Prostate gland (tissue), 2 donors: Measurements from ENCODE around the gene POLE. TPM values are rescaled to one million over a fixed set of nuclear protein-coding genes. Genes with fewer than 3 reads are reported as not detected.

Experiments
- DNase-seq: peaks from one replicate; pipeline ENCODE4 v3.0.0-alpha.2; 2019; ENCODE audit warnings: low spot score
- H3K27ac ChIP-seq, 2 donors: fragments of 200-600 bp; sonication (generic); 2 replicates each; pipeline ENCODE4 v1.5.1; 2017 to 2019
- H3K27me3 ChIP-seq: fragments of 200-600 bp; sonication (generic); replicated peaks from 2 replicates; pipeline ENCODE4 v1.5.1; 2019; ENCODE audit not compliant: insufficient read depth
- H3K36me3 ChIP-seq, 2 donors: fragments of 200-600 bp; sonication (generic); 1 replicate in 1 of 2; 2 replicates in 1 of 2; pipeline versions ENCODE4 v1.5.1 to v1.8.1; 2017 to 2019
- H3K4me1 ChIP-seq: fragments of 200-600 bp; sonication (generic); replicated peaks from 2 replicates; pipeline ENCODE4 v1.5.1; 2019
- H3K4me3 ChIP-seq, 2 donors: fragments of 200-600 bp; sonication (generic); 2 replicates each; pipeline ENCODE4 v1.5.1; 2017 to 2019
- H3K9me3 ChIP-seq: fragments of 200-600 bp; sonication (generic); 2 replicates; pipeline ENCODE4 v1.5.1; 2017
- CTCF ChIP-seq, 4 experiments: fragments of 200-600 bp in 2 of 4; fragments of 450-650 bp in 2 of 4; sonication (generic) in 2 of 4; IDR thresholded peaks; 1 replicate in 3 of 4; 2 replicates in 1 of 4; pipeline ENCODE4 v1.5.1; 2016 to 2019; ENCODE audit warnings: antibody characterized with exemption in 4 of 4, mild to moderate bottlenecking in 2 of 4, moderate library complexity in 2 of 4
- POLR2A ChIP-seq: fragments of 450-650 bp; IDR thresholded peaks from one replicate; pipeline ENCODE4 v1.6.1; 2016; ENCODE audit warnings: antibody characterized with exemption, mild to moderate bottlenecking
- POLR2AphosphoS5 ChIP-seq: sonication (generic); formaldehyde crosslinking; IDR thresholded peaks from one replicate; pipeline ENCODE4 v1.6.1; 2017; ENCODE audit warnings: antibody characterized with exemption
- WGBS: methylation state at CpG from one replicate; pipeline ENCODE4 v1.1.5; 2018; 5-methylcytosine and 5-hydroxymethylcytosine counted together
- intact Hi-C: fragments of 100-400 bp; cut with DNase I; formaldehyde crosslinking; loops from one replicate; pipeline ENCODE4 v1.14.2; 2022
- total RNA-seq, 2 donors: library from RNA; depleted of rRNA; stranded (reverse); fragments of >200 nt; gene quantifications; one replicate each; pipeline ENCODE4 v1.1.0, GENCODE V29; 2016

Gene POLE
- total RNA-seq, 2 donors from 2014 or later: 41.8 to 65.4 TPM

GRCh38 chr12:132638541-132639408 is 48.4 kb downstream of the POLE start:
- H3K9me3 ChIP-seq: no peaks in the 10 kb centered on the region
- intact Hi-C loops: no loop called here
- peaks cover 4 to 21% of the 10 kb centered on the region in 2 donors for H3K36me3 ChIP-seq
- H3K27me3 ChIP-seq: no peaks in the 10 kb centered on the region
- no peak for DNase-seq
- 71% methylated on average over 25 of the region's 25 CpGs for WGBS
- H3K27ac ChIP-seq: no peak overlapping the region
- no peak overlapping the region for H3K4me3 ChIP-seq
- H3K4me1 ChIP-seq: no peaks in the 10 kb centered on the region
- peak; percentile 43 to 69 (median 44) for TF ChIP-seq CTCF (IDR thresholded peaks at IDR 0.05)
- no peak for TF ChIP-seq POLR2AphosphoS5

- TF ChIP-seq CTCF (IDR thresholded peaks at IDR 0.05) (no peak), POLR2A (no peak)
- H3K36me3 ChIP-seq: peaks cover 8 to 16% of the 10 kb centered on the region in 2 donors
- no peaks in the 10 kb centered on the region for H3K27me3 ChIP-seq
- no peak for DNase-seq
- WGBS: 92% methylated on average over 18 of the region's 18 CpGs
- H3K27ac ChIP-seq: no peak overlapping the region
- no peaks in the 10 kb centered on the region for H3K9me3 ChIP-seq
- H3K4me1 ChIP-seq: no peaks in the 10 kb centered on the region
- intact Hi-C loops: no loop called here
- H3K4me3 ChIP-seq: no peak overlapping the region
These were observed 49.3 kb downstream of the POLE start for GRCh38 chr12:132637811-132638210.

GRCh38 chr12:132635076-132635955 is 51.8 kb downstream of the POLE start:
- Histone ChIP-seq H3K4me1 (no peaks in the 10 kb centered on the region), H3K27ac (no peak overlapping the region), H3K9me3 (no peaks in the 10 kb centered on the region), H3K27me3 (no peaks in the 10 kb centered on the region), H3K4me3 (no peak overlapping the region), H3K36me3 (peaks cover 6 to 12% of the 10 kb centered on the region in 2 donors)
- intact Hi-C loops: no loop called here
- TF ChIP-seq POLR2AphosphoS5 (no peak), CTCF (IDR thresholded peaks at IDR 0.05) (no peak), POLR2A (no peak)
- WGBS: 90% methylated on average over 29 of the region's 29 CpGs
- no peak for DNase-seq

- Histone ChIP-seq H3K4me1 (no peaks in the 10 kb centered on the region), H3K4me3 (no peak overlapping the region), H3K27ac (no peak overlapping the region), H3K27me3 (no peaks in the 10 kb centered on the region), H3K36me3 (peaks cover 6 to 12% of the 10 kb centered on the region in 2 donors), H3K9me3 (no peaks in the 10 kb centered on the region)
- no peak for TF ChIP-seq CTCF (IDR thresholded peaks at IDR 0.05)
- WGBS: 96% methylated on average over 21 of the region's 21 CpGs
- intact Hi-C loops: no loop called here
- no peak for DNase-seq
These were observed 52.6 kb downstream of the POLE start for GRCh38 chr12:132634411-132634990.
